B cell (primary cell): Measurements from ENCODE around the gene MYOCD.

ENCODE experiments used
- EZH2 ChIP-seq: IDR thresholded peaks from 2 replicates; pipeline ENCODE4 v1.6.1; 2012; ENCODE audit warnings: borderline replicate concordance, low read depth, mild to moderate bottlenecking, moderate library complexity, low read length; ENCODE audit not compliant: insufficient read depth, poor library complexity, severe bottlenecking
- TF ChIP-seq, protein P1 (sequence below): fragments of 200-600 bp; IDR thresholded peaks from one replicate; pipeline ENCODE4 v1.8.0; 2022; ENCODE audit warnings: antibody characterized with exemption, mild to moderate bottlenecking

DNA sequence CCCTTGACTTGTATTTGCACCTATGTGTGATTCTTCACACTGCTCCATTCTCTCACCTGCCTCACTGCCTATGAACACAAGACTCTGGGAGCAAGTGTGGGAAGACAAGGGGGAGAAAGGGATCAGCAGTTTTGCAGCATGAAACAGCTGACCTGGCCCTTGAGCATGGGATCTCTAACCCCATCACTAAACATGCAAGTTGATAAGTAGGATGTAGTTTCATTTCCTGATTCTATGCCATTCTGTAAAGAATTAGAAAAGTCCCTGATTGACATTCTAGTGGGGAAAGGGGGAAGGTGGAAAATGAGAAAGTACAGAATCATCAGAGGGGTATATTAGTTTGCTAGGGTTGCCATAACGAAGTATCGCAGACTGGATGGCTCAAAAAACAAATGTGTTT is 25.3 kb upstream of the MYOCD start:
- TF ChIP-seq, protein P1, sequence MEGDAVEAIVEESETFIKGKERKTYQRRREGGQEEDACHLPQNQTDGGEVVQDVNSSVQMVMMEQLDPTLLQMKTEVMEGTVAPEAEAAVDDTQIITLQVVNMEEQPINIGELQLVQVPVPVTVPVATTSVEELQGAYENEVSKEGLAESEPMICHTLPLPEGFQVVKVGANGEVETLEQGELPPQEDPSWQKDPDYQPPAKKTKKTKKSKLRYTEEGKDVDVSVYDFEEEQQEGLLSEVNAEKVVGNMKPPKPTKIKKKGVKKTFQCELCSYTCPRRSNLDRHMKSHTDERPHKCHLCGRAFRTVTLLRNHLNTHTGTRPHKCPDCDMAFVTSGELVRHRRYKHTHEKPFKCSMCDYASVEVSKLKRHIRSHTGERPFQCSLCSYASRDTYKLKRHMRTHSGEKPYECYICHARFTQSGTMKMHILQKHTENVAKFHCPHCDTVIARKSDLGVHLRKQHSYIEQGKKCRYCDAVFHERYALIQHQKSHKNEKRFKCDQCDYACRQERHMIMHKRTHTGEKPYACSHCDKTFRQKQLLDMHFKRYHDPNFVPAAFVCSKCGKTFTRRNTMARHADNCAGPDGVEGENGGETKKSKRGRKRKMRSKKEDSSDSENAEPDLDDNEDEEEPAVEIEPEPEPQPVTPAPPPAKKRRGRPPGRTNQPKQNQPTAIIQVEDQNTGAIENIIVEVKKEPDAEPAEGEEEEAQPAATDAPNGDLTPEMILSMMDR: no peak
- no peak for TF ChIP-seq EZH2
